Measurements from ENCODE around the gene PTX4. TPM values are rescaled to one million over a fixed set of nuclear protein-coding genes. Genes with fewer than 3 reads are reported as not detected.

The PTX4 gene
- under 1 TPM in 4 of 6 experiments, not detected in 2; 0.14 to 0.24 (median 0.18) TPM for total RNA-seq (2021; fragmentation: NEBNext Ultra II Directional; extraction: Animal tissue kit (Norgen Biotek cat#: 25700))
- long read RNA-seq = 0 reads

DNA sequence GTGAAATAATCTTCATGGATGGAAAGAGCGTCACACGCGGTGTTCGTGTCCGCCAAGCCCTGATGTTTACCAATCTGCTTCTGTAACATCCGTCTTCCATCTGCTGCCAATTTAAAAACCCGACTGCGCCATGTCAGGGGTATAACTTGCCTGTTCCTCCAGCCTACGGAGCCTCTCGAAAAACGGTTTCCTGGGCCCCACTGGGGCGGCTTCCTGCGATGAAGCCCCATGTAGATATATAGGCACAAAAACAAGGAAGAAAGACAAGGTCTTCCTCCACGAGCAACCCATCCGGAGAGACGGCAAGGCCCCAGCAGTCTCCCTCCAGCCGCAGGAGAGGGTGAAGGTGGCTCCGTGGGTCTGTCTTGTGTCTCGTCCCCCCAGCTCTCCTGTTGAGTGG, at the start of gene PTX4:
Gene PTX4, minus strand, starts transcription at position 326 of the 400 bp plus-strand sequence. Its CDS starts 35 bp downstream, at position 291.
- Mint-ChIP-seq H3K9me3 (no peaks in the 10 kb centered on the region), H3K27ac (no peak within 1 kb of the TSS), H3K4me1 (ENCODE audit: low read depth) (peaks cover 8% of the 10 kb centered on the region), H3K27me3 (ENCODE audit: insufficient read depth) (peaks cover 10% of the 10 kb centered on the region), H3K4me3 (no peak within 1 kb of the TSS), H3K36me3 (ENCODE audit: low read depth) (no peaks in the 10 kb centered on the region)
- no peak for DNase-seq
- TF ChIP-seq, protein P1, sequence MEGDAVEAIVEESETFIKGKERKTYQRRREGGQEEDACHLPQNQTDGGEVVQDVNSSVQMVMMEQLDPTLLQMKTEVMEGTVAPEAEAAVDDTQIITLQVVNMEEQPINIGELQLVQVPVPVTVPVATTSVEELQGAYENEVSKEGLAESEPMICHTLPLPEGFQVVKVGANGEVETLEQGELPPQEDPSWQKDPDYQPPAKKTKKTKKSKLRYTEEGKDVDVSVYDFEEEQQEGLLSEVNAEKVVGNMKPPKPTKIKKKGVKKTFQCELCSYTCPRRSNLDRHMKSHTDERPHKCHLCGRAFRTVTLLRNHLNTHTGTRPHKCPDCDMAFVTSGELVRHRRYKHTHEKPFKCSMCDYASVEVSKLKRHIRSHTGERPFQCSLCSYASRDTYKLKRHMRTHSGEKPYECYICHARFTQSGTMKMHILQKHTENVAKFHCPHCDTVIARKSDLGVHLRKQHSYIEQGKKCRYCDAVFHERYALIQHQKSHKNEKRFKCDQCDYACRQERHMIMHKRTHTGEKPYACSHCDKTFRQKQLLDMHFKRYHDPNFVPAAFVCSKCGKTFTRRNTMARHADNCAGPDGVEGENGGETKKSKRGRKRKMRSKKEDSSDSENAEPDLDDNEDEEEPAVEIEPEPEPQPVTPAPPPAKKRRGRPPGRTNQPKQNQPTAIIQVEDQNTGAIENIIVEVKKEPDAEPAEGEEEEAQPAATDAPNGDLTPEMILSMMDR (IDR thresholded peaks at IDR 0.05) = no peak

DNA sequence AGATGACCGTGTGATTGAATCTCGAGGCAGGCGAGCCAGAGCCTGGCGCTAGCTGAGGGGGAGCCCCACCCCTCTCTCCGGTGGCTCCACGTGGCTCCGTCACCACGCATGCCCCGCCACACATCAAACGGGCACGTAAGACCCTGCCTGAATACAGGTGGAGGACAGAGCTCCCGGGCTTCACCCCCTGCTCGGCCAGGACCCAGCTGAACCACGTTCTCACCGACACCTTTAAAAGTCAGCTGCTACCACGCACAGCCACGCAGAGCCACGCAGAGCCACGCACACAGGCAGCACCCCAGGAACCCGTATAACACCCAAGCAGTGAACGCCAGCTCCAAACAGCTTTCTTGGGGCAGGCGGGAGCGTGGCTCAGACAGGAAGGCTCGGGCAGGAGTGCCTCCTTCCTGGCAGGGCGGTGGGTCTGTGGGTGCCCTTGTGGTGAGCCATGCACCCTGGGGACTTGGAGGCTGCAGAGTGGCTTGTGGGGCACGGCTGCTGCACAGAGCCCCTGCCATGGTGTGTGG, 49.1 kb upstream of the PTX4 start:
- H3K4me3 Mint-ChIP-seq = no peak overlapping the region
- no peaks in the 10 kb centered on the region for H3K9me3 Mint-ChIP-seq
- H3K27ac Mint-ChIP-seq = no peak overlapping the region

DNA sequence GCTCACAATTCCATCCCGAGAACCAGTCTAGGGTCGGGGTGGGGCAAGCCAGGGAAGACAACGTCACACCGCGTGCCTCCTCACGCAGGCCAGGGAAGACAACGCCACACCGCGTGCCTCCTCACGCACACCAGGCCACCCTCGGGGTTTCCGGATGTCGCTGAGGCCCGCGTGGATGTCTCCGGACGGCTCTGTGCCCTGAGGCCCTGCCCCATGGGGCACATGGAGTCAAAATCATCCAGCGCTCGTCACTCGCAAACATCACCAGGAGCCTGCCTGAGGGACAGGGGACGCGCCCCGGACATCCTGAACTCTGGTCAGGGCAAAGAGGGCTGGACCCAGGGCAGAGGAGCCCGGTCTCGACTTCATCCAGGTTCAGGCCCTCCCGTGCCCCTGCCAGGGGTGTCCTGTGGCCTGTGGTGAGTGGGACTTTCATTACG, 48.4 kb upstream of the PTX4 start:
- Mint-ChIP-seq H3K36me3 (ENCODE audit: low read depth) (peaks cover 24% of the 10 kb centered on the region), H3K4me1 (ENCODE audit: low read depth) (peaks cover 34% of the 10 kb centered on the region), H3K4me3 (peak overlapping the region; percentile 61; the same call in 1 of the 2 replicates), H3K9me3 (no peaks in the 10 kb centered on the region), H3K27me3 (ENCODE audit: insufficient read depth) (peaks cover 6% of the 10 kb centered on the region; the same call in 1 of the 2 replicates), H3K27ac (peak overlapping the region; percentile 16; the same call in 1 of the 2 replicates)
- TF ChIP-seq, protein P1 (IDR thresholded peaks at IDR 0.05) = no peak
- no peak for DNase-seq

More for the DNA sequence above, 49.1 kb upstream of the PTX4 start:
- Mint-ChIP-seq H3K36me3 (ENCODE audit: low read depth) (peaks cover 28% of the 10 kb centered on the region), H3K27me3 (ENCODE audit: insufficient read depth) (peaks cover 6% of the 10 kb centered on the region; the same call in 1 of the 2 replicates), H3K4me1 (ENCODE audit: low read depth) (peaks cover 33% of the 10 kb centered on the region)
- TF ChIP-seq, protein P1 (IDR thresholded peaks at IDR 0.05) = no peak
- DNase-seq = no peak

GRCh38 chr16:1536601-1537000, 47.9 kb upstream of the PTX4 start:
- Mint-ChIP-seq H3K4me3 (peak overlapping the region; percentile 61; the same call in 1 of the 2 replicates), H3K36me3 (ENCODE audit: low read depth) (peaks cover 24% of the 10 kb centered on the region), H3K27me3 (ENCODE audit: insufficient read depth) (peaks cover 6% of the 10 kb centered on the region; the same call in 1 of the 2 replicates), H3K9me3 (no peaks in the 10 kb centered on the region), H3K27ac (peak overlapping the region; percentile 16; the same call in 1 of the 2 replicates), H3K4me1 (ENCODE audit: low read depth) (peaks cover 39% of the 10 kb centered on the region)
- TF ChIP-seq, protein P1 (IDR thresholded peaks at IDR 0.05) = no peak
- DNase-seq = no peak

DNA sequence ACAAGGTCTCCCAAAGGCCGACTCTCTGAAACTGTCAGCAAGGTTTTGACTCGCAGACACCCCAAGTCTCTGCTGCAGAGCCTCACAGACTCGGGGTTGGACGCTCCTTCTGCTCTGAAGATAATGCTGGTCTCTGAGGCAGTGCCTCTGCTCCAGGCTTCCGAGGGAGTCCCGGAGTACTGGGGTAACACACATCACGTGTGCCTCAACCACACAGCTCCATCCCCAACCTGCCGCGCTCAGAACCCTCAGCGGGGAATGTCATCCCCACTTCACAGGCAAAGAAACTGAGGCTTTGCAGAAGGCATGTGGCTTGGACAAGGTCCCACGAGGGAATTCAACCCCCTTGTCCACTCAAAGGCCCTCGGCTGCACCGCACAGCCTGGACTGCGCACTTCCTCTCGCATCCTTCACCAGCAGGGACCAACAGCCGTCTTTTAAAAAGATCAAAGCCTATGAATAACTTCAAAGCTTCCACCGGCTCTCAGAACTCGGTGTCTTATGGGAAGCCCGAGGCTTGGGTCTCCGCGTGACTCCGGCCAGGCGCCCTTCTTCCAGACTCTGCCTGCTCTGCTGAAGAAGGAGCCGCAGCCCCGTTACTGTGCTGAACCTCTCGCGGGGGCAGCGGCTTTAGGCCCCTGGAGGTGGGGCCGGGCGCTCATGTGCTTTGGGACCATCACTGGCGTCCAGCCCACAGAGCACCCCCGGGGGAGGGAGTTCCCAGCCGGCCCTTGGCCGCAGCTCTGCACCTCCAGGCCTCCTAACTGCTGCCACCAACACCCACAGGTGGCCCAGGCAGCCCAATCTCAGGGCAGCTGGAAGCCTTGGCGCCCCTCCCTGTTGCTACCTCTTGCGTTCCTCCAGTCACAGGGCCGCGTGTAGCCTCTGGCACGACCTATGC, 46.9 kb upstream of the PTX4 start:
- Mint-ChIP-seq H3K27me3 (ENCODE audit: insufficient read depth) (peaks cover 6% of the 10 kb centered on the region), H3K9me3 (no peaks in the 10 kb centered on the region), H3K4me1 (ENCODE audit: low read depth) (peaks cover 49% of the 10 kb centered on the region), H3K4me3 (peak overlapping the region; percentile 91), H3K27ac (peak overlapping the region; percentile 78), H3K36me3 (ENCODE audit: low read depth) (peaks cover 24% of the 10 kb centered on the region)
- peak; percentile 4 for DNase-seq
- TF ChIP-seq, protein P1 (IDR thresholded peaks at IDR 0.05) = no peak

Measured in HFFc6 (cell line).